Nasal cavity respiratory epithelium epithelial cell of viscerocranial mucosa (primary cell): Measurements from ENCODE around the gene CDCA7. TPM values are rescaled to one million over a fixed set of nuclear protein-coding genes. Genes with fewer than 3 reads are reported as not detected.

Source experiments
- total RNA-seq: library from RNA; depleted of rRNA; stranded (reverse); fragments of >200 nt; gene quantifications from 2 replicates; pipeline ENCODE4 v1.2.3, GENCODE V29; 2014

Gene CDCA7
- total RNA-seq = 2.9 and 3.8 TPM in 2 replicates

GRCh38 chr2:173354582-173355131 is at the start of gene CDCA7:
TSS of gene CDCA7 (plus strand) at chr2:173354872. CDS start at chr2:173354964, 92 bp downstream.

